OCI-LY1 (cell line): ENCODE measurements around the gene ZBTB42.
"Not testable (repeated sequence)": the region's sequence is repeated elsewhere in the genome, so short reads cannot be mapped to it uniquely, and the experiment has no call there.

Experiments
- EZH2 ChIP-seq: fragments of 200-600 bp; sonication (generic), shearing (Covaris generic); IDR thresholded peaks from 2 replicates; pipeline ENCODE4 v1.8.0; 2017; ENCODE audit warnings: borderline replicate concordance, mixed run types, mild to moderate bottlenecking, antibody characterized with exemption, low read length, moderate library complexity, mixed read lengths
- TF ChIP-seq, protein P1 (sequence below): fragments of 200-600 bp; sonication (generic), shearing (Covaris generic); IDR thresholded peaks from 2 replicates; pipeline ENCODE4 v1.5.1; 2017; ENCODE audit warnings: mild to moderate bottlenecking, antibody characterized with exemption, low read length, moderate library complexity, mixed read lengths

DNA sequence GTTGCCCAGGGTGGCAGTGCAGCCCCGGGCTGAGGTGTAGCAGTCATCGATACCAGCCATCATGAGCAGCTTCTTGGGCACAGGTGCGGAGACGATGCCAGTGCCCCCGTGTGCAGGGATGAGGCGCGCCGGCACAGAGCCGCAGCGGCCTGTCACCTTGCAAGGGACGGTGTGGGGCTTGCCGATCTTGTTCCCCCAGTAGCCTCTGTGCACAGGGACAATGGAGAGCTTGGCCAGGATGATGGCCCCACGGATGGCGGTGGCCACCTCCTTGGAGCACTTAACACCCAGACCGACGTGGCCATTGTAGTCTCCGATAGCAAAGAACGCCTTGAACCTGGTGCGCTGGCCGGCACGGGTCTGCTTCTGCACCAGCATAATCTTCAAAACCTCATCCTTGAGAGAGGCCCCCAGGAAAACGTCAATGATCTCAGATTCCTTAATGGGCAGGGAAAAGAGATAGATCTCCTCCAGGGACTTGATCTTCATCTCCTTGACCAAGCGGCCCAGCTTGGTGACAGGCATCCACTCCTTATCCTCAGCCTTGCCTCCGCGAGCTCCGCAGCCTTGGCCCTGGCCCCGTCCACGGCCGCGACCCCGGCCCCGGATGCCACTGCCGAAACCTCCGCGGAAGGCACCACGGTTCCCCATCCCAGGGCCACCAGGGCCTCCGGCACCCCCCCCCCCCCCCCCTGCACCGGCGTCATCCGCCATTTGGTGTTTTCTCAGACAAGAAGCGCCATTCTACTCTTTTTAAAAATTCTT is 35.5 kb downstream of the ZBTB42 start:
- TF ChIP-seq, protein P1, sequence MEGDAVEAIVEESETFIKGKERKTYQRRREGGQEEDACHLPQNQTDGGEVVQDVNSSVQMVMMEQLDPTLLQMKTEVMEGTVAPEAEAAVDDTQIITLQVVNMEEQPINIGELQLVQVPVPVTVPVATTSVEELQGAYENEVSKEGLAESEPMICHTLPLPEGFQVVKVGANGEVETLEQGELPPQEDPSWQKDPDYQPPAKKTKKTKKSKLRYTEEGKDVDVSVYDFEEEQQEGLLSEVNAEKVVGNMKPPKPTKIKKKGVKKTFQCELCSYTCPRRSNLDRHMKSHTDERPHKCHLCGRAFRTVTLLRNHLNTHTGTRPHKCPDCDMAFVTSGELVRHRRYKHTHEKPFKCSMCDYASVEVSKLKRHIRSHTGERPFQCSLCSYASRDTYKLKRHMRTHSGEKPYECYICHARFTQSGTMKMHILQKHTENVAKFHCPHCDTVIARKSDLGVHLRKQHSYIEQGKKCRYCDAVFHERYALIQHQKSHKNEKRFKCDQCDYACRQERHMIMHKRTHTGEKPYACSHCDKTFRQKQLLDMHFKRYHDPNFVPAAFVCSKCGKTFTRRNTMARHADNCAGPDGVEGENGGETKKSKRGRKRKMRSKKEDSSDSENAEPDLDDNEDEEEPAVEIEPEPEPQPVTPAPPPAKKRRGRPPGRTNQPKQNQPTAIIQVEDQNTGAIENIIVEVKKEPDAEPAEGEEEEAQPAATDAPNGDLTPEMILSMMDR, result not testable (repeated sequence)
- not testable (repeated sequence) for TF ChIP-seq EZH2
